WTC11 (cell line): ENCODE measurements around the gene IQCC. TPM values are rescaled to one million over a fixed set of nuclear protein-coding genes. Genes with fewer than 3 reads are reported as not detected.
A peak's percentile ranks its signal among the peaks of the same experiment; 100 is the strongest.

Experiments used
- ATAC-seq: fragments of 200-7000 bp; cut with Tn5 transposase; 2 replicates; pipeline ENCODE4 v1.10.0; 2021; ENCODE audit warnings: mild to moderate bottlenecking, moderate library complexity
- CTCF ChIA-PET: fragments of 300-600 bp; sonication (Branson Sonifier 250); formaldehyde crosslinking; loops from one replicate; lab custom pipeline; 2021; ENCODE audit warnings: antibody characterized with exemption; lab: Charles Lee
- POLR2A ChIA-PET: fragments of 350-600 bp; sonication (Branson Sonifier 250); formaldehyde crosslinking; loops from one replicate; lab custom pipeline; 2021; ENCODE audit warnings: antibody characterized with exemption; lab: Charles Lee
- DNase-seq: peaks from one replicate; pipeline ENCODE4 v3.0.0; 2021; ENCODE audit warnings: low spot score
- H3K27ac Mint-ChIP-seq: 2 replicates; pipeline ENCODE4 v1.8.0; 2021; ENCODE audit warnings: mixed read lengths
- H3K27me3 Mint-ChIP-seq: 2 replicates; pipeline ENCODE4 v1.8.0; 2021; ENCODE audit warnings: low read depth, mild to moderate bottlenecking, moderate library complexity, mixed read lengths
- H3K36me3 Mint-ChIP-seq: 2 replicates; pipeline ENCODE4 v1.8.0; 2021; ENCODE audit warnings: mixed read lengths
- H3K4me1 Mint-ChIP-seq: 2 replicates; pipeline ENCODE4 v1.8.0; 2022; ENCODE audit warnings: mixed read lengths
- H3K4me3 Mint-ChIP-seq: 2 replicates; pipeline ENCODE4 v1.8.0; 2021; ENCODE audit warnings: mild to moderate bottlenecking, moderate library complexity, mixed read lengths
- H3K9me3 Mint-ChIP-seq: 2 replicates; pipeline ENCODE4 v1.8.0; 2021; ENCODE audit warnings: mixed read lengths
- CBFB ChIP-seq: sonication (generic); formaldehyde crosslinking; IDR thresholded peaks from 2 replicates; pipeline ENCODE4 v1.8.1; 2022; ENCODE audit warnings: mild to moderate bottlenecking, low read depth, missing genetic modification reagents
- CREB1 ChIP-seq: sonication (generic); formaldehyde crosslinking; IDR thresholded peaks from 2 replicates; pipeline ENCODE4 v1.8.0; 2023; ENCODE audit warnings: mild to moderate bottlenecking, missing genetic modification reagents
- FOXP1 ChIP-seq: sonication (generic); formaldehyde crosslinking; IDR thresholded peaks from 2 replicates; pipeline ENCODE4 v1.8.0; 2022; ENCODE audit warnings: missing genetic modification reagents, mild to moderate bottlenecking, moderate library complexity, borderline replicate concordance
- GABPB1 ChIP-seq: sonication (generic); formaldehyde crosslinking; IDR thresholded peaks from 2 replicates; pipeline ENCODE4 v1.8.1; 2023; ENCODE audit warnings: mild to moderate bottlenecking, missing genetic modification reagents
- GTF2I ChIP-seq: fragments of 250-450 bp; sonication (Bioruptor Pico); conservative IDR thresholded peaks from 2 replicates; pipeline ENCODE4 v1.4.0; 2021; ENCODE audit warnings: mild to moderate bottlenecking
- HMGXB4 ChIP-seq: sonication (generic); formaldehyde crosslinking; IDR thresholded peaks from 2 replicates; pipeline ENCODE4 v1.8.1; 2023; ENCODE audit warnings: mild to moderate bottlenecking, moderate library complexity, missing genetic modification reagents
- MXD4 ChIP-seq: fragments of 250-450 bp; sonication (Bioruptor Pico); IDR thresholded peaks from 2 replicates; pipeline ENCODE4 v1.8.0; 2021; ENCODE audit warnings: mild to moderate bottlenecking, moderate library complexity, borderline replicate concordance
- NFE2L1 ChIP-seq: sonication (generic); formaldehyde crosslinking; IDR thresholded peaks from 2 replicates; pipeline ENCODE4 v1.8.1; 2023; ENCODE audit warnings: missing genetic modification reagents
- NFYB ChIP-seq: sonication (generic); formaldehyde crosslinking; conservative IDR thresholded peaks from 2 replicates; pipeline ENCODE4 v1.8.0; 2022; ENCODE audit warnings: low read depth, missing genetic modification reagents
- OVOL2 ChIP-seq: fragments of 250-450 bp; sonication (Bioruptor Pico); IDR thresholded peaks from 2 replicates; pipeline ENCODE4 v1.9.0; 2021; ENCODE audit warnings: mild to moderate bottlenecking, borderline replicate concordance
- ZNF121 ChIP-seq: sonication (generic); formaldehyde crosslinking; IDR thresholded peaks from 2 replicates; pipeline ENCODE4 v1.8.0; 2023; ENCODE audit warnings: missing genetic modification reagents
- ZNF138 ChIP-seq: sonication (generic); formaldehyde crosslinking; conservative IDR thresholded peaks from 2 replicates; pipeline ENCODE4 v1.8.1; 2022; ENCODE audit warnings: mild to moderate bottlenecking, moderate library complexity, missing genetic modification reagents
- ZNF263 ChIP-seq: sonication (generic); formaldehyde crosslinking; IDR thresholded peaks from 2 replicates; pipeline ENCODE4 v1.8.1; 2022; ENCODE audit warnings: low read depth, mild to moderate bottlenecking, moderate library complexity, missing genetic modification reagents
- total RNA-seq: library from RNA; stranded (reverse); gene quantifications from 3 replicates; pipeline ENCODE4 v1.2.3, GENCODE V29; 2021
- TF ChIP-seq, protein P1 (sequence below): sonication (generic); formaldehyde crosslinking; IDR thresholded peaks from 2 replicates; pipeline ENCODE4 v1.8.0; 2023; ENCODE audit warnings: missing genetic modification reagents, mild to moderate bottlenecking, borderline replicate concordance
- TF ChIP-seq, protein P2 (sequence below): fragments of 250-450 bp; sonication (Bioruptor Pico); conservative IDR thresholded peaks from 2 replicates; pipeline ENCODE4 v1.9.0; 2021; ENCODE audit warnings: mild to moderate bottlenecking
- TF ChIP-seq, protein P3 (sequence below): sonication (generic); formaldehyde crosslinking; IDR thresholded peaks from 2 replicates; pipeline ENCODE4 v1.8.1; 2022; ENCODE audit warnings: mild to moderate bottlenecking, missing genetic modification reagents, moderate library complexity, borderline replicate concordance
- TF ChIP-seq, protein P4 (sequence below): sonication (generic); formaldehyde crosslinking; IDR thresholded peaks from 2 replicates; pipeline ENCODE4 v1.8.0; 2023; ENCODE audit warnings: mild to moderate bottlenecking, missing genetic modification reagents

The IQCC gene
- total RNA-seq, 1 experiment from 2014 or later: 5.2 TPM

- 0 out of 2 replicates have a peak overlapping the region, but pooled peaks have one; percentile 53 for H3K27ac Mint-ChIP-seq
- ChIA-PET POLR2A (interaction anchor here (0.6 to 2.8 kb wide), 7 partner anchors 14 to 236 kb away, joined by 3 to 11 read pairs (median 6); partner anchors contain the start of genes KPNA6, TMEM39B and TXLNA), CTCF (interaction anchor here (0.6 to 3.5 kb wide), 9 partner anchors 10 to 128 kb away, joined by 3 to 27 read pairs (median 6); partner anchors contain the start of genes TMEM39B and TXLNA)
- H3K4me3 Mint-ChIP-seq: peak overlapping the region; percentile 84
- H3K36me3 Mint-ChIP-seq: peaks cover 17% of the 10 kb centered on the region
- DNase-seq (peak; percentile 61), ATAC-seq (peak; percentile 27)
- TF ChIP-seq ZNF263: 0 out of 2 replicates have a peak, but pooled peaks have one; percentile 13
- no peak for TF ChIP-seq CREB1 (CRISPR knock-in tag)
- peaks cover 42% of the 10 kb centered on the region for H3K4me1 Mint-ChIP-seq
- H3K9me3 Mint-ChIP-seq: no peaks in the 10 kb centered on the region
- peaks cover 8% of the 10 kb centered on the region for H3K27me3 Mint-ChIP-seq
Measured at GRCh38 chr1:32201011-32201855, 4.2 kb upstream of the IQCC start.

- Mint-ChIP-seq H3K4me1 (peaks cover 24% of the 10 kb centered on the region), H3K4me3 (peak overlapping the region; percentile 96), H3K9me3 (no peaks in the 10 kb centered on the region), H3K27ac (no peak overlapping the region), H3K36me3 (peaks cover 4% of the 10 kb centered on the region), H3K27me3 (peaks cover 8% of the 10 kb centered on the region)
- CTCF ChIA-PET: interaction anchor here (0.9 to 2.8 kb wide), 6 partner anchors 11 to 132 kb away, joined by 4 to 17 read pairs (median 5); partner anchors contain the start of genes TMEM39B and TXLNA
- no peak for TF ChIP-seq GABPB1 (CRISPR knock-in tag)
- TF ChIP-seq, protein P1, sequence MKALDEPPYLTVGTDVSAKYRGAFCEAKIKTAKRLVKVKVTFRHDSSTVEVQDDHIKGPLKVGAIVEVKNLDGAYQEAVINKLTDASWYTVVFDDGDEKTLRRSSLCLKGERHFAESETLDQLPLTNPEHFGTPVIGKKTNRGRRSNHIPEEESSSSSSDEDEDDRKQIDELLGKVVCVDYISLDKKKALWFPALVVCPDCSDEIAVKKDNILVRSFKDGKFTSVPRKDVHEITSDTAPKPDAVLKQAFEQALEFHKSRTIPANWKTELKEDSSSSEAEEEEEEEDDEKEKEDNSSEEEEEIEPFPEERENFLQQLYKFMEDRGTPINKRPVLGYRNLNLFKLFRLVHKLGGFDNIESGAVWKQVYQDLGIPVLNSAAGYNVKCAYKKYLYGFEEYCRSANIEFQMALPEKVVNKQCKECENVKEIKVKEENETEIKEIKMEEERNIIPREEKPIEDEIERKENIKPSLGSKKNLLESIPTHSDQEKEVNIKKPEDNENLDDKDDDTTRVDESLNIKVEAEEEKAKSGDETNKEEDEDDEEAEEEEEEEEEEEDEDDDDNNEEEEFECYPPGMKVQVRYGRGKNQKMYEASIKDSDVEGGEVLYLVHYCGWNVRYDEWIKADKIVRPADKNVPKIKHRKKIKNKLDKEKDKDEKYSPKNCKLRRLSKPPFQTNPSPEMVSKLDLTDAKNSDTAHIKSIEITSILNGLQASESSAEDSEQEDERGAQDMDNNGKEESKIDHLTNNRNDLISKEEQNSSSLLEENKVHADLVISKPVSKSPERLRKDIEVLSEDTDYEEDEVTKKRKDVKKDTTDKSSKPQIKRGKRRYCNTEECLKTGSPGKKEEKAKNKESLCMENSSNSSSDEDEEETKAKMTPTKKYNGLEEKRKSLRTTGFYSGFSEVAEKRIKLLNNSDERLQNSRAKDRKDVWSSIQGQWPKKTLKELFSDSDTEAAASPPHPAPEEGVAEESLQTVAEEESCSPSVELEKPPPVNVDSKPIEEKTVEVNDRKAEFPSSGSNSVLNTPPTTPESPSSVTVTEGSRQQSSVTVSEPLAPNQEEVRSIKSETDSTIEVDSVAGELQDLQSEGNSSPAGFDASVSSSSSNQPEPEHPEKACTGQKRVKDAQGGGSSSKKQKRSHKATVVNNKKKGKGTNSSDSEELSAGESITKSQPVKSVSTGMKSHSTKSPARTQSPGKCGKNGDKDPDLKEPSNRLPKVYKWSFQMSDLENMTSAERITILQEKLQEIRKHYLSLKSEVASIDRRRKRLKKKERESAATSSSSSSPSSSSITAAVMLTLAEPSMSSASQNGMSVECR (CRISPR knock-in tag): 0 out of 2 replicates have a peak, but pooled peaks have one; percentile 58
- DNase-seq: peak; percentile 35
- no peak for ATAC-seq
- POLR2A ChIA-PET: interaction anchor here (0.5 to 1.2 kb wide), 5 partner anchors 10 to 1385 kb away, joined by 3 to 8 read pairs (median 6); partner anchors contain the start of gene TXLNA
Measured at GRCh38 chr1:32204943-32205361, 519 bp upstream of the IQCC start.

- peaks cover 4% of the 10 kb centered on the region for H3K36me3 Mint-ChIP-seq
- DNase-seq (no peak), ATAC-seq (no peak)
- TF ChIP-seq HMGXB4: no peak
- TF ChIP-seq, protein P2, sequence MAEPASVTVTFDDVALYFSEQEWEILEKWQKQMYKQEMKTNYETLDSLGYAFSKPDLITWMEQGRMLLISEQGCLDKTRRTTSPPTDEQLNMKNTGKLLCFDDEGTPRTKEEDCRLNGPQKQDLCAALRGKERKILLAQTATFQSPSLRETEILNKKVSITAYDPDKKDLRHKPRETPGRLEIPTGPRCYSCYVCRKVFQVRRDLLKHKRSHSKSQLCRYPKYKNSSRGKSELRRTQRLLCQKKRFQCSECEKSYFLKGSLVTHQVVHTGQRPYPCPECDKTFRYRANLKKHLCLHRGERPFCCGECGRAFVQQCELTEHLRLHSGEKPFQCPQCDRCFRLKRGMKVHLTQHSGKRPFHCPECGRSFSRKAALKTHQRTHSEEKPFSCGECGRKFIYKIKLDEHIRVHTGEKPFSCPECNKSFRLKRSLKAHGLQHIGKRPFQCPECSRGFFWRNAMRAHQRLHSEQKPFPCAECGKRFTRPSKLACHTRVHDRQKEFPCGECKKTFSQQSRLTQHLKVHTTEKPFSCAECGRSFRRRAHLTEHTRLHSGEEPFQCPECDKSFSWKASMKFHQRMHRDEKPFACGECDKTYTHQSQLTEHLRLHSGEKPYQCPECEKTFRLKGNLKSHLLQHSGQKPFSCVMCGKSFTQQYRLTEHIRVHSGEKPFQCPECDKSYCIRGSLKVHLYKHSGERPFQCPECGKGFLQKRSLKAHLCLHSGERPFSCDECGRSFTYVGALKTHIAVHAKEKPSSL: no peak
- no peak for TF ChIP-seq NFE2L1 (CRISPR knock-in tag)
- no peak for TF ChIP-seq OVOL2 (CRISPR knock-in tag)
- no peak for TF ChIP-seq MXD4 (CRISPR knock-in tag)
- no peak for TF ChIP-seq ZNF138 (CRISPR knock-in tag)
- no peak for TF ChIP-seq CBFB (CRISPR knock-in tag)
- TF ChIP-seq ZNF121 (CRISPR knock-in tag): no peak
- no peak for TF ChIP-seq GTF2I
- no peak for TF ChIP-seq FOXP1 (CRISPR knock-in tag)
- TF ChIP-seq, protein P3, sequence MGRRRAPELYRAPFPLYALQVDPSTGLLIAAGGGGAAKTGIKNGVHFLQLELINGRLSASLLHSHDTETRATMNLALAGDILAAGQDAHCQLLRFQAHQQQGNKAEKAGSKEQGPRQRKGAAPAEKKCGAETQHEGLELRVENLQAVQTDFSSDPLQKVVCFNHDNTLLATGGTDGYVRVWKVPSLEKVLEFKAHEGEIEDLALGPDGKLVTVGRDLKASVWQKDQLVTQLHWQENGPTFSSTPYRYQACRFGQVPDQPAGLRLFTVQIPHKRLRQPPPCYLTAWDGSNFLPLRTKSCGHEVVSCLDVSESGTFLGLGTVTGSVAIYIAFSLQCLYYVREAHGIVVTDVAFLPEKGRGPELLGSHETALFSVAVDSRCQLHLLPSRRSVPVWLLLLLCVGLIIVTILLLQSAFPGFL (CRISPR knock-in tag): no peak
- no peak for TF ChIP-seq GABPB1 (CRISPR knock-in tag)
- no peak for TF ChIP-seq NFYB
- TF ChIP-seq, protein P4, sequence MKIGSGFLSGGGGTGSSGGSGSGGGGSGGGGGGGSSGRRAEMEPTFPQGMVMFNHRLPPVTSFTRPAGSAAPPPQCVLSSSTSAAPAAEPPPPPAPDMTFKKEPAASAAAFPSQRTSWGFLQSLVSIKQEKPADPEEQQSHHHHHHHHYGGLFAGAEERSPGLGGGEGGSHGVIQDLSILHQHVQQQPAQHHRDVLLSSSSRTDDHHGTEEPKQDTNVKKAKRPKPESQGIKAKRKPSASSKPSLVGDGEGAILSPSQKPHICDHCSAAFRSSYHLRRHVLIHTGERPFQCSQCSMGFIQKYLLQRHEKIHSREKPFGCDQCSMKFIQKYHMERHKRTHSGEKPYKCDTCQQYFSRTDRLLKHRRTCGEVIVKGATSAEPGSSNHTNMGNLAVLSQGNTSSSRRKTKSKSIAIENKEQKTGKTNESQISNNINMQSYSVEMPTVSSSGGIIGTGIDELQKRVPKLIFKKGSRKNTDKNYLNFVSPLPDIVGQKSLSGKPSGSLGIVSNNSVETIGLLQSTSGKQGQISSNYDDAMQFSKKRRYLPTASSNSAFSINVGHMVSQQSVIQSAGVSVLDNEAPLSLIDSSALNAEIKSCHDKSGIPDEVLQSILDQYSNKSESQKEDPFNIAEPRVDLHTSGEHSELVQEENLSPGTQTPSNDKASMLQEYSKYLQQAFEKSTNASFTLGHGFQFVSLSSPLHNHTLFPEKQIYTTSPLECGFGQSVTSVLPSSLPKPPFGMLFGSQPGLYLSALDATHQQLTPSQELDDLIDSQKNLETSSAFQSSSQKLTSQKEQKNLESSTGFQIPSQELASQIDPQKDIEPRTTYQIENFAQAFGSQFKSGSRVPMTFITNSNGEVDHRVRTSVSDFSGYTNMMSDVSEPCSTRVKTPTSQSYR (CRISPR knock-in tag): no peak
- POLR2A ChIA-PET: no interaction called here
- no peaks in the 10 kb centered on the region for H3K9me3 Mint-ChIP-seq
- H3K4me1 Mint-ChIP-seq: peaks cover 10% of the 10 kb centered on the region
- H3K27ac Mint-ChIP-seq: no peak overlapping the region
- H3K27me3 Mint-ChIP-seq: peaks cover 10% of the 10 kb centered on the region
- H3K4me3 Mint-ChIP-seq: no peak overlapping the region
- CTCF ChIA-PET: interaction anchor here (1.5 kb wide), 1 partner anchor 40 kb away, joined by 5 read pairs; no protein-coding TSS in a partner anchor
Measured at GRCh38 chr1:32208469-32208868, 3.0 kb downstream of the IQCC start.
